H9 (cell line): Measurements from ENCODE around the gene MAP1LC3C. TPM values are rescaled to one million over a fixed set of nuclear protein-coding genes. Genes with fewer than 3 reads are reported as not detected.
"Not testable (repeated sequence)": the region's sequence is repeated elsewhere in the genome, so short reads cannot be mapped to it uniquely, and the experiment has no call there.

ENCODE experiments used
- DNase-seq: peaks from one replicate; pipeline ENCODE4 v3.0.0-alpha.2; 2017
- H2AFZ ChIP-seq: one replicate; pipeline ENCODE4 v1.6.1; 2013; ENCODE audit warnings: mild to moderate bottlenecking, low read length, control low read depth, moderate library complexity
- H2AK5ac ChIP-seq: 2 replicates; pipeline ENCODE4 v1.6.1; 2013; ENCODE audit warnings: low read length, control low read depth, mixed read lengths; ENCODE audit not compliant: insufficient read length
- H2BK120ac ChIP-seq: one replicate; pipeline ENCODE4 v1.6.1; 2013; ENCODE audit warnings: low read depth, mild to moderate bottlenecking, low read length, control low read depth, inconsistent platforms; ENCODE audit not compliant: poor library complexity, severe bottlenecking
- H2BK12ac ChIP-seq: 2 replicates; pipeline ENCODE4 v1.6.1; 2013; ENCODE audit warnings: low read length, control low read depth, mixed read lengths, low read depth; ENCODE audit not compliant: insufficient read length
- H2BK15ac ChIP-seq: 2 replicates; pipeline ENCODE4 v1.6.1; 2013; ENCODE audit warnings: low read depth, low read length, control low read depth
- H2BK20ac ChIP-seq: one replicate; pipeline ENCODE4 v1.6.1; 2013; ENCODE audit warnings: low read depth, mild to moderate bottlenecking, low read length, control low read depth, inconsistent platforms; ENCODE audit not compliant: poor library complexity, severe bottlenecking
- H2BK5ac ChIP-seq: 2 replicates; pipeline ENCODE4 v1.6.1; 2013; ENCODE audit warnings: low read length, control low read depth, mixed read lengths; ENCODE audit not compliant: insufficient read length
- H3K14ac ChIP-seq: 2 replicates; pipeline ENCODE4 v1.6.1; 2013; ENCODE audit warnings: low read length, control low read depth; ENCODE audit not compliant: insufficient read depth
- H3K18ac ChIP-seq: 2 replicates; pipeline ENCODE4 v1.6.1; 2013; ENCODE audit warnings: low read depth, mild to moderate bottlenecking, mixed read lengths, low read length, control low read depth; ENCODE audit not compliant: insufficient read length
- H3K23ac ChIP-seq: 2 replicates; pipeline ENCODE4 v1.6.1; 2013; ENCODE audit warnings: low read length, control low read depth, mixed read lengths, low read depth; ENCODE audit not compliant: insufficient read length
- H3K23me2 ChIP-seq: 2 replicates; pipeline ENCODE4 v1.6.1; 2013; ENCODE audit warnings: low read depth, mild to moderate bottlenecking, mixed read lengths, low read length, control low read depth; ENCODE audit not compliant: insufficient read length, poor library complexity, severe bottlenecking
- H3K27ac ChIP-seq: 2 replicates; pipeline ENCODE4 v1.5.1; 2013; ENCODE audit warnings: low read length, control low read depth, mixed read lengths, low read depth; ENCODE audit not compliant: insufficient read length
- H3K27me3 ChIP-seq: 2 replicates; pipeline ENCODE4 v1.6.1; 2013; ENCODE audit warnings: low read length, control low read depth, inconsistent platforms; ENCODE audit not compliant: insufficient read depth
- H3K4ac ChIP-seq: 2 replicates; pipeline ENCODE4 v1.6.1; 2013; ENCODE audit warnings: low read depth, mild to moderate bottlenecking, control low read depth, inconsistent platforms, low read length, moderate library complexity
- H3K4me1 ChIP-seq: 2 replicates; pipeline ENCODE4 v1.6.1; 2013; ENCODE audit warnings: low read length, control low read depth, inconsistent platforms; ENCODE audit not compliant: insufficient read depth
- H3K4me2 ChIP-seq: 2 replicates; pipeline ENCODE4 v1.6.1; 2013; ENCODE audit warnings: low read length, control low read depth, mixed read lengths; ENCODE audit not compliant: insufficient read length, insufficient read depth
- H3K56ac ChIP-seq: 2 replicates; pipeline ENCODE4 v1.6.1; 2013; ENCODE audit warnings: low read depth, mild to moderate bottlenecking, mixed read lengths, low read length, control low read depth; ENCODE audit not compliant: insufficient read length
- H3K79me1 ChIP-seq: 2 replicates; pipeline ENCODE4 v1.6.1; 2013; ENCODE audit warnings: low read depth, mild to moderate bottlenecking, moderate library complexity, low read length, control low read depth, inconsistent platforms; ENCODE audit not compliant: insufficient read depth, poor library complexity, severe bottlenecking
- H3K79me2 ChIP-seq: 2 replicates; pipeline ENCODE4 v1.6.1; 2013; ENCODE audit warnings: low read length, control low read depth, inconsistent platforms; ENCODE audit not compliant: insufficient read depth
- H3K9ac ChIP-seq: 2 replicates; pipeline ENCODE4 v1.6.1; 2013; ENCODE audit warnings: low read length, control low read depth, mixed read lengths; ENCODE audit not compliant: insufficient read length; ENCODE audit errors: extremely low read depth
- H3K9me3 ChIP-seq: one replicate; pipeline ENCODE4 v1.6.1; 2013; ENCODE audit warnings: low read depth, low read length, inconsistent platforms; ENCODE audit not compliant: control insufficient read depth
- H3T11ph ChIP-seq: one replicate; pipeline ENCODE4 v1.6.1; 2013; ENCODE audit warnings: mild to moderate bottlenecking, low read length, control low read depth, inconsistent platforms
- H4K20me1 ChIP-seq: one replicate; pipeline ENCODE4 v1.6.1; 2013; ENCODE audit not compliant: control insufficient read depth, insufficient read length, insufficient read depth
- H4K5ac ChIP-seq: 2 replicates; pipeline ENCODE4 v1.6.1; 2013; ENCODE audit warnings: low read depth, mild to moderate bottlenecking, mixed read lengths, low read length, control low read depth; ENCODE audit not compliant: insufficient read length
- H4K8ac ChIP-seq: replicated peaks from 2 replicates; pipeline ENCODE4 v1.6.1; 2013; ENCODE audit warnings: low read length, control low read depth, mixed read lengths, low read depth; ENCODE audit not compliant: insufficient read length
- H4K91ac ChIP-seq: 2 replicates; pipeline ENCODE4 v1.6.1; 2013; ENCODE audit warnings: low read depth, mild to moderate bottlenecking, moderate library complexity, mixed read lengths, low read length, control low read depth; ENCODE audit not compliant: insufficient read length
- H3K27ac Mint-ChIP-seq, 3 experiments: 2 replicates in 2 of 3; 3 replicates in 1 of 3; pipeline ENCODE4 v1.8.0; 2020 to 2021; ENCODE audit warnings: mixed read lengths in 3 of 3, mild to moderate bottlenecking in 1 of 3, moderate library complexity in 1 of 3
- H3K27me3 Mint-ChIP-seq: 2 replicates; pipeline ENCODE4 v1.8.0; 2021; ENCODE audit warnings: low read depth, mild to moderate bottlenecking, moderate library complexity, mixed read lengths
- H3K36me3 Mint-ChIP-seq, 3 experiments: 2 replicates in 2 of 3; 3 replicates in 1 of 3; pipeline ENCODE4 v1.8.0; 2020 to 2021; ENCODE audit warnings: low read depth in 3 of 3, mixed read lengths in 3 of 3; ENCODE audit not compliant: insufficient read depth in 1 of 3
- H3K4me1 Mint-ChIP-seq, 2 experiments: 2 replicates each; pipeline ENCODE4 v1.8.0; 2020; ENCODE audit warnings: mixed read lengths in 2 of 2
- H3K4me3 Mint-ChIP-seq, 2 experiments: 2 replicates in 1 of 2; 3 replicates in 1 of 2; pipeline ENCODE4 v1.8.0; 2020 to 2021; ENCODE audit warnings: mild to moderate bottlenecking in 2 of 2, mixed read lengths in 2 of 2, moderate library complexity in 1 of 2
- H3K9me3 Mint-ChIP-seq, 2 experiments: 2 replicates in 1 of 2; 3 replicates in 1 of 2; pipeline ENCODE4 v1.8.0; 2020; ENCODE audit warnings: mild to moderate bottlenecking in 2 of 2, mixed read lengths in 2 of 2, moderate library complexity in 1 of 2
- CTCF ChIP-seq: fragments of 200-600 bp; sonication (generic); conservative IDR thresholded peaks from 3 replicates; pipeline ENCODE4 v1.8.0; 2021; ENCODE audit warnings: antibody characterized with exemption, mild to moderate bottlenecking
- WGBS: extraction: QIAGEN DNeasy Blood & Tissue Kit; methylation state at CpG from one replicate; pipeline ENCODE4 v1.1.7; 2013; ENCODE audit warnings: missing lambda C conversion rate, low lambda C conversion rate, mixed read lengths; ENCODE audit not compliant: insufficient read length; ENCODE audit errors: extremely low coverage; 5-methylcytosine and 5-hydroxymethylcytosine counted together
- total RNA-seq: library from RNA; stranded (reverse); gene quantifications from 2 replicates; pipeline ENCODE4 v1.2.1, GENCODE V29; 2021

The MAP1LC3C gene
- total RNA-seq, 1 experiment from 2014 or later = 3.6 TPM

- H2BK5ac ChIP-seq = no peak overlapping the region
- no peaks in the 10 kb centered on the region for H4K20me1 ChIP-seq
- no peaks in the 10 kb centered on the region for H3K4me1 ChIP-seq
- no peak overlapping the region for H4K91ac ChIP-seq
- H2AK5ac ChIP-seq = no peak overlapping the region
- H3K27me3 ChIP-seq = no peaks in the 10 kb centered on the region
- H4K8ac ChIP-seq = no peak overlapping the region
- no peak overlapping the region for H2BK120ac ChIP-seq
- Mint-ChIP-seq H3K27me3 (no peaks in the 10 kb centered on the region), H3K4me3 (no peak overlapping the region), H3K9me3 (no peaks in the 10 kb centered on the region), H3K36me3 (no peaks in the 10 kb centered on the region), H3K4me1 (peaks cover 0 to 11% of the 10 kb centered on the region in 2 experiments), H3K27ac (no peak overlapping the region)
- no peak overlapping the region for H3T11ph ChIP-seq
- no CpG with 5 or more reads among the region's 10 CpGs for WGBS
- H2AFZ ChIP-seq = no peak overlapping the region
- DNase-seq = peak; percentile 63
- H3K23ac ChIP-seq = no peak overlapping the region
- H3K56ac ChIP-seq = no peak overlapping the region
- no peak overlapping the region for H4K5ac ChIP-seq
- H3K4me2 ChIP-seq = no peak overlapping the region
- no peaks in the 10 kb centered on the region for H3K23me2 ChIP-seq
- H3K9me3 ChIP-seq = no peaks in the 10 kb centered on the region
- H3K14ac ChIP-seq = no peak overlapping the region
- no peak overlapping the region for H2BK12ac ChIP-seq
- no peak for TF ChIP-seq CTCF
- H3K4ac ChIP-seq = no peak overlapping the region
- no peak overlapping the region for H3K9ac ChIP-seq
- H3K27ac ChIP-seq = no peak overlapping the region
- H2BK15ac ChIP-seq = no peak overlapping the region
- no peak overlapping the region for H3K18ac ChIP-seq
- no peaks in the 10 kb centered on the region for H3K79me2 ChIP-seq
- H2BK20ac ChIP-seq = no peak overlapping the region
- no peaks in the 10 kb centered on the region for H3K79me1 ChIP-seq
Measured at GRCh38 chr1:241990040-241990439, 8.9 kb downstream of the MAP1LC3C start.

- not testable (repeated sequence) for H3K14ac ChIP-seq, H3K27ac ChIP-seq, H3K56ac ChIP-seq, H3K23ac ChIP-seq, H4K91ac ChIP-seq, H3K36me3 Mint-ChIP-seq, H2AK5ac ChIP-seq, H3K4me3 Mint-ChIP-seq, H2BK5ac ChIP-seq, H3K4me1 ChIP-seq, H3T11ph ChIP-seq, H4K20me1 ChIP-seq, H3K27me3 ChIP-seq, H3K79me2 ChIP-seq, H3K4me2 ChIP-seq, H2BK20ac ChIP-seq, H2BK12ac ChIP-seq, H3K4ac ChIP-seq, H3K4me1 Mint-ChIP-seq, H3K23me2 ChIP-seq, H3K9ac ChIP-seq, H3K27me3 Mint-ChIP-seq, H2BK120ac ChIP-seq, H2BK15ac ChIP-seq, DNase-seq, H4K5ac ChIP-seq, H3K79me1 ChIP-seq, H4K8ac ChIP-seq, H3K9me3 ChIP-seq, H3K18ac ChIP-seq, H2AFZ ChIP-seq, H3K9me3 Mint-ChIP-seq
- WGBS = no CpG with 5 or more reads among the region's 10 CpGs
- peak overlapping the region in 2 of 3 experiments; percentile 44 to 75; a peak in 3 of 7 replicates for H3K27ac Mint-ChIP-seq
Measured at GRCh38 chr1:241988389-241988930, 10.4 kb downstream of the MAP1LC3C start.
